ENCODE data around the gene SPACDR.

Gene SPACDR

DNA sequence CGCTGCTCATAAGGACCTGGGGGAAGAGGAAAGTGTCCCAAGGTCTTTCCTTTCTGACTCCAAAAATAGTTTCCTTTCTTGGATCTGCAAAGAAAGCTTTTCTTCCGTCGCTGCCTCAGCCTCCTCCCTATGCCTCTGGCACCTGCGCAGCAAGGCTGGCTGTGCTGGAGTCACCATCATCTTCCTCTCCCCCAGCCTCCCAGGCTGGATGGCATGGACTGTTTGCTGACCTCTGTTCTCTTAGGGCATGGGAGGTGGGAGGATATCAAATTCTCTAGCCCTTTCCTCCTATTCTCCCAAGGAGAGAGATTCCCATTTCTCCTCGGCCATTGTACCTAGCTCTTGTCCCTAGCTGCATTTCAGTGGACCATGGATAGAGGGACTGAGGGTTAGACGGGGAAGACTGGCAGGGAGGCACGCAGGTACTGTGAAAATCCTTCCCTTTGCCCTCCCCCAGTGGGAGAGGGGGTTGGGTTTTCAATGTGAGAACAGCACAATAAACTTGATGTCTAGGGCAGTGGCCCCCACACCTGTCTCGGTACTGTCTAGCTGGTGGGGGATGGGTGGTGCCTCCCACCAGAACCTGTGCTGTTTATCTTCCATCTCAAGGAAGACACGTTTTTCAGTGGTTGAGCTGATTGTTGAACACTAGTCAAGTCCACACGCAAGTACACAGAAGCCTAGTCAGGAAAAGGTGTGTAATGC lies 30.3 kb downstream of the SPACDR start:
- no peak for DNase-seq

DNA sequence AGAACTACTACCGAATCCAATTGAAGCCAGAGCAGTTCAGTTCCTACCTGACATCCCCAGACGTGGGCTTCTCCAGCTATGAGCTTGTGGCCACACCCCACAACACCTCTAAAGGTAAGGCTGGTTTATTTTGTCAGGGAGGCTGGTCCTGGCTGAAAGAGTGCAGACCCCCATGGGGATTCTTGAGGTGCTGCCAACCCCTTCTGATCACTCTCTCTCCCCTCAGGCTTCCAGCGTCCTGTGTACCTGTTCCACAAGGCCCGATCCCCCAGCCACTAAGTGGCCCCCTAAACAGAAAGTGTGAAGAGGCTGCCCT lies 30.8 kb downstream of the SPACDR start:
- no peak for DNase-seq

DNA sequence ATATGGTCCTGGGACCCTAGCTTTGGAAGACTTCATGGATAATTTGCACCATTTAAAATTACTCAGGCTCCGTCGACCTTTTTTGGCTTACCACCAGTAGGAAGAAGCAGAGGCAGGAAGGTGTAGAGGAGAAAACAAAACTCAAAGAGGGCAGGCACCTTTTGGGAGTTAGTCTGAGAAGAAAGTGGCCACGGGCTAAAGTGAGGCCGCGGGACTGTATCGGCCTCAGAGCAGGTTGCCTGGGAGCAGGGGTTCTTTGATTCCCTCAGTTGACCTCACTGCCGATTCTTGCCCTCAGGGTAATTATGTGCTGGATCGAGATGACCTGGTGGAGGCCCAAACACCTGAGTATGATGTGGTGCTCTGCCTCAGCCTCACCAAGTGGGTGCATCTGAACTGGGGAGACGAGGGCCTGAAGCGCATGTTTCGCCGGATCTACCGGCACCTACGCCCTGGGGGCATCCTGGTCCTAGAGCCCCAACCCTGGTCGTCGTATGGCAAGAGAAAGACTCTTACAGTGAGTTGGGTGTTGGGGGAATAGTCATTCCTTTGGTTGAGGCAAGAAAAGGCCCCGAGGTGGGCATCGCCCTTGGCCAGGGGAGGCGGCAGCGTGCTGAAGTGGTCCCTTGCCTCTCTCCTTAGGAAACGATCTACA lies 31.3 kb downstream of the SPACDR start:
- no peak for DNase-seq

DNA sequence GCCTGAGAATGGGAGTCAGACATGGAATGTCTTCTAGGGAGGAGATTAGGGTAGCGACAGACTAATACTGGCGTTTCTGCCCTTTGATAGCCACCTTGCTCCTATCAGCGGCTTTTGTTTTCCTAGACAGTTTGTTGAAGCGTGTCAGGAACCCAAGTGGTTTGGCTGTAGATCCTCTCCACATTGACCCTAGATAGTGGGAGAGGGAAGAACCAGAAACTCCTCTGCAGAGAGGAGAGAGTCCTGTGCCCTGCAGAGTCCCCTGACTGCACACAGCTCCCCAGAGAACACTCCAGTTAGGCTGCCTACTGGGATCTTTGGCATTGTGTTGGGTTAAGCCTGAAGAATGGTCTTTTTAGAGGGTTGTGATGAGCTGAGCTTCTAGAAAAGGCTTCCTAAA lies 32.0 kb downstream of the SPACDR start:
- DNase-seq, result no peak

DNA sequence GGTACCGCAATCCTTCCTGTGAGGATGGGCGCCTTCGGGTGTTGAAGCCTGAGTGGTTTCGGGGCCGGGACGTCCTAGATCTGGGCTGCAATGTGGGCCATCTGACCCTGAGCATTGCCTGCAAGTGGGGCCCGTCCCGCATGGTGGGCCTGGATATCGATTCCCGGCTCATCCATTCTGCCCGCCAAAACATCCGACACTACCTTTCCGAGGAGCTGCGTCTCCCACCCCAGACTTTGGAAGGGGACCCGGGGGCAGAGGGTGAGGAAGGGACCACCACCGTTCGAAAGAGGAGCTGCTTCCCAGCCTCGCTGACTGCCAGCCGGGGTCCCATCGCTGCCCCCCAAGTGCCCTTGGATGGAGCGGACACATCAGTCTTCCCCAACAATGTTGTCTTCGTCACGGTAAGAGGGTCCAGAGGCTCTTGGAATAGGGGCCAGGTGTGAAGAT lies 32.7 kb downstream of the SPACDR start:
- no peak for DNase-seq

DNA sequence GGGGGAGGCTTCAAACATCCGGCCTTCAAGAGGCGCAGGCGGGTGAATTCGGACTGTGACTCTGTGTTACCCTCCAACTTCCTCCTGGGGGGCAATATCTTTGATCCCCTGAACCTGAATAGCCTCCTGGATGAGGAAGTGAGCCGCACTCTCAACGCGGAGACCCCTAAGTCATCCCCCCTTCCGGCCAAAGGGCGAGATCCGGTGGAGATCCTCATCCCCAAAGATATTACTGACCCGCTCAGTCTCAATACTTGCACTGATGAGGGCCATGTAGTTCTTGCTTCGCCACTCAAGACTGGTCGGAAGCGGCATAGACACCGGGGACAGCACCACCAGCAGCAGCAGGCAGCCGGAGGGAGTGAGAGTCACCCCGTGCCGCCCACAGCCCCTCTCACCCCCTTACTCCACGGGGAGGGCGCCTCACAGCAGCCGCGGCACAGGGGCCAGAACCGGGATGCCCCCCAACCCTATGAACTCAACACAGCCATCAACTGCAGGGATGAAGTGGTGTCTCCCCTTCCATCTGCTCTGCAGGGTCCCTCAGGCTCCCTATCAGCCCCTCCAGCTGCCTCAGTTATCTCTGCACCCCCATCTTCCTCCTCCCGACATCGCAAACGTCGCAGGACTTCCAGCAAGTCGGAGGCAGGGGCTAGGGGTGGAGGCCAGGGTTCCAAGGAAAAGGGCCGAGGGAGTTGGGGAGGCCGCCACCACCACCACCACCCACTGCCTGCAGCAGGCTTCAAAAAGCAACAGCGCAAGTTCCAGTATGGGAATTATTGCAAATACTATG lies 33.4 kb downstream of the SPACDR start:
- DNase-seq, result no peak

DNA sequence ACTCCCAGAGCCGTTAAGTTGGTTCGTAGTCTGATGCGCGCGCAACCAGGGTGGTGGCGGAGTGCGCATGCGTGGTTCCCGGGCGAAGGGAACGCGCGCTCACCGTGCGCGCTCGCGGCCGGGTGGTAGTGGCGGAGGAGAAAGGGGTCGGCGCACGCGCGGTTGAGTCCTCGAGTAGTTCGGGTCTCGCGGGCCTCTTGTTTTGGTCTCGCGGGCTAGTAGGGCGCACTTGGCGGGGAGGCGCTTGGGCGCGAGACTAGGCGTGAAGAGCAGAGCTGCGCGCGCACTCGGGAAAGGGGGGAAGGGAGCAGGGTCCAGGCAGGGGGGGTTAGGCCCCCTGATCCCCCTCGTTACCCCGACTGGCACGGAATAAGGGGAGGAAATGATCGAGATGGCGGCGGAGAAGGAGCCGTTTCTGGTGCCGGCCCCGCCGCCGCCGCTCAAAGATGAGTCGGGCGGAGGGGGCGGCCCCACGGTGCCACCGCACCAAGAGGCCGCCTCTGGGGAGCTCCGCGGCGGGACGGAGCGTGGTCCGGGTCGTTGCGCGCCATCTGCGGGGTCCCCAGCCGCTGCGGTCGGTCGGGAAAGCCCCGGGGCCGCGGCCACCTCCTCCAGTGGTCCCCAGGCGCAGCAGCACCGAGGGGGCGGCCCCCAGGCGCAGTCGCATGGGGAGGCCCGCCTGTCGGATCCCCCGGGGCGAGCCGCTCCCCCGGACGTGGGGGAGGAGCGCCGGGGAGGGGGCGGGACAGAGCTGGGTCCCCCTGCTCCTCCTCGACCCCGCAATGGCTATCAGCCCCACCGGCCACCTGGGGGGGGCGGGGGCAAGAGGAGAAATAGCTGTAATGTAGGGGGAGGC lies 34.2 kb downstream of the SPACDR start, which contains the start of gene MEPCE:
Gene MEPCE (plus strand): TSS at position 195 of the 856 bp plus-strand sequence. CDS start 188 bp downstream, at position 383.
- peak; percentile 93 for DNase-seq

DNA sequence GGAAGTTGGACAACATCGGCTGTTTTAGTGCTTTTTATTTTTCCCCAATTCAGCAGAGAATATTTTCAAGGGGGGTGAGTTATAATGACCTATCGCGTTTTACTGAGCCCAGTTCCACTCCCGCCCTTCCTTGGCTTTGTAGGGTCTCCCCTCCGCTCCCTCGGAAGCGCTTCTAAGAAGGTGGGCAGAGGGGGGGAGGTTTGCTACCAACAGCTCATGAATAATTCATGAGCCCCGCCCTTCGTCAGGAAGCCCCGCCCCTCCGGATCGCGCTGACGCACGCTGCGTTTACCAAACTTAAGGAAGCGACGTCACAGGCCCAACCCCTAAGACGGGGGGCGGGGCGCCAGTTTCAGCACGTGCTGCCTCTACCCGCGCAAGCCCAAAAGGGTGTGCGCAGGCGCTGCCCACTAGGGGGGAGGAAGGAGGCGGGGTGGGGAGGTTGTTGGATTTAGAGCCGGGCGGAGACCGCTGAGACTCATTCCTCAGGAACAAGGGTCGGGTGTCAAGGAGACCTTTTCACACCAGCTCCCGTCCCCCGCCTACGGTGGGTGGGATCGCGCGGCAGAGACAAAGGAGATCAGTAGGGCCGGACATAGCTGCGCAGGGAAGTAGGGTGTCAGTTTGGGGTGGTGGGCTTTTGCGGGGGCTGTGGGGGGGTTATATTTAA lies 35.0 kb downstream of the SPACDR start:
- peak; percentile 98 for DNase-seq

DNA sequence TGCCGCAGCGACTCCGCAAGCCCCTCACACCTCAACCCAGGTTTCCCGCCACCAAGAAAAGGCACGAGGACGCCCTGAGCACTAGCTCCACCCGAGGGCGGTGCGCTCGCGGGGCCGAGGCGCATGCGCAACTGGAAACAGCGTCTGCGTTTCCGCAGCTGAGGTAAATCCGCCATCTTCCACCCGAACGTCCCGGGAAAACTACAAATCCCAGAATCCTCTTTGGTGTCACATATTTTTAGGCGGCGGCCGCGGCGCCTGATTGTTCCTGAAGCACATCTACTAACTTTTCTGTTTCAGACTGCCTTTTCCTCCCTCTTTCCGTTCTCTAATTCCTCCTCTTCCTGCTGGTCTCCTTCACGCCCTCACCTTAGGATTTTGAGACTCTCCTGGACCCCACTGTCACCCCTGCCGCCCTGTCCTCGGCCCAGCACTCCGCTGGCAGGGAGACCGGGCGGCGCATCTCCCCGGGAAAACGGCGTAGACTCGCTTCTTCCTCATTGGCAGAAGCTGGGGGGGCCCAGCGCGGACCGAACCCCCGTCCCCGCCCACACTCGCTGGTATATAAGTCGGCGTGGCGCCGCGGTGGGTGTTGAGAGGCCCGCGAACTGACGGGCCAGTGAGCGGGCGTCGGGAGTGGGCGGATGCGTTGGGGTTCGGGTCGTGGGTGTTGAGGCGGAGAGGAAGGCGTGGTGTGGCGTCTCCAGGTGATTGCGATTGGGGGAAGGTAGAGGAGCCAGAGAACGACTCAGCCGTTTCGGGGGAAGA lies 35.7 kb downstream of the SPACDR start, which contains the start of gene ZCWPW1:
Gene ZCWPW1 (minus strand): TSS at position 505 of the 768 bp plus-strand sequence. CDS start 8,054 bp downstream, outside the sequence.
- DNase-seq, result peak; percentile 86

DNA sequence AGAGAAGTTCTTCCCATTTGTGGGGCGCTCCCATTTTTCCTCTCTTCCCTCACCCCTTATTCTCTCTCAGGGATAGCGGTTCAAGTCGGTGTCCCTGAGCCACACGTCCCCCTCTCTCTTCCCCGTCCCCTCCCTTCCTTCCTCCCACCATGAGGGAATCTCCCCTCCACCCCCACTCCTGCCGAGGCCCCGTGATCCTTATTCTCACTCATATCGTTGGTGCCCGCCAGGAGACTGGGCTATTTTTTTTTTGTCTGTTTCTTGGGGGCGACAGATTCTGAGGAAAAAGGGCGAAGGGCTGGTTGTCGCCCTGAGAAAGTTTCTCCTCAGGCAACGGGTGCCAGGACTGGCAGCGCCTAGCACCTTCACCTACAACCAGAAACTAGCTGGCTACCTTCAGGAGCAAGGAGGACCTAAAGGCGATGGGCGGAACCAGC lies 36.3 kb downstream of the SPACDR start:
- DNase-seq, result no peak

DNA sequence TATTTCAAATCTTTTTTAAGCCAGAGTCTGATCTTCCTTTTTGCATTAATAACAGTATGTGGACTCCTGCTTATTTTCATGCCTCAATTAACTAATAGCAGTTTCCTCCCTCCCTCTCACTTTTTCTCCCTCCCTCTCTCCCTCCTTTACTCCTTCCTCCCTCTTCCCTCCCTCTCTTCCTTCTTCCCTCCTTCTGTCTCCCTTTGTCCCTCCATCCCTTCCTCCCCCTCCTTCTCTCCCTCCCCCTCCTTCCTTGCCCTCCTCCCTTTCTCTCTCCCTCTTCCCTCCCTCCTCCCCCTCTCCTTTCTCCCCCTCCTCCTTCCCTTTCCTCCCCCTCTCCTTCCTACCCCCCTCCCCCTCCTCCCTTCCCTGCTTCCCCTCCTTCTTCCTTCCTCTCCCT lies 37.5 kb downstream of the SPACDR start:
- no peak for DNase-seq

DNA sequence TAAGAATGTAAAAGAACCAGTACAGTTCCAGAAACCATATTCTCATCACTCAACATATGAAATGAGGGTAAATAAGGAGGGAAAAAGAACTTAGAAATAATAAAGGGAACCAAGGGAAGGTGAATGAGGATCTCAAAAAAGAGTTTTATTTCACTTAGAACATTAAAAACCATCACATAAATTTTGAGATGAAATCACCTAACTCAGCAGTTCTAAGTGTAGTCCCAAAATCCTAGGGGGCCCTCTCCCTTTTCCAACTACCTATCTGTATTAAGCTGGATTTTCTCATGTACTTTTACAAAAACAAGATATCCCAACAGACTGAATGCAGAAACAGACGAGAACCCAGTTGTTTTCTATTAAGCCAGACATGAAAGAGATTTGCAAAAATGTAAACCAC lies 38.7 kb downstream of the SPACDR start:
- no peak for DNase-seq

DNA sequence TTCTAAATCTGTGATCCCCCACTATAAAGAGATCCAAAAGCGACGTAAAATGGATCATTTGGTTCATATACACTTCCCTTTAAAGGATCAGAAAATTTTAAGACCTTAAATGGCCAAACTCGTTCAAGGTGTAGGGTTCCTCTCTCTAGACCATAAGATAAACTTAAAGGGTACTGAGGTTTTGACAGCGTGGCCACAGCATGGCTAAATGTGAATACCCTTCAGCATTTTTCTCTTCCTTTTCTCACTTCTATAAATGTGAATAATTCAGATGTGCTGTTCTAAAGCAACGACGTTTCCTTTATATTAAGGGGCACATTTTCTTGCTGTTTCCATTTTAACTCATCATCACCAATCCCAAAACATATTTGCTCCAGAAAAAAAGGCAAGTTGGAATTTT lies 40.7 kb downstream of the SPACDR start:
- no peak for DNase-seq

DNA sequence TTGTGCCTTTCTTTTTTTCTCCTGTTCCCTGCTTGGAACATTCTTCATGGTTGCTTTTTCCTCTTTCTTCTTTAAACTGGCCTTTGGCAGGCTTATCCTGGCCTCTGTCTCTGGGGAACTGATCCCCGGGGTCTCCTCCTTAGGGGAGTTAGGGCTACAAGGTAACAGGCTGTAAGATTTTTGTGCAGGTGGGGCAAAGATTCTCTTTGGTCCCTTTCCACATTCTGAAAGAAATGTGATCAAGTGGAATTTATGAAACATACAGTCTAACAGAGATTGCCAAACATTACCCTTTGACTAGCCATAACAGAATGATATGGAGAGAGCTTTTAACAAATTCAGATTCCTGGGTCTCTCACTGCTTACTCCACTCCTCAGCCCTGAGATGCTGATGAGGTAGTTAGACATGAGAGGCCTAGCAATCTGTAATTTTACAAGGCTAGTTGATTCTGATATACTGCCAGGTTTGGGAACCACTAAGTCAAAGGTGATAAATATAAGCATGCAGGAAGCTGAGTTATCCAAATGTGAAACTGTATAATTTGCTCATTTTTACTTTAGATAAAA lies 44.3 kb downstream of the SPACDR start:
- no peak for DNase-seq

DNA sequence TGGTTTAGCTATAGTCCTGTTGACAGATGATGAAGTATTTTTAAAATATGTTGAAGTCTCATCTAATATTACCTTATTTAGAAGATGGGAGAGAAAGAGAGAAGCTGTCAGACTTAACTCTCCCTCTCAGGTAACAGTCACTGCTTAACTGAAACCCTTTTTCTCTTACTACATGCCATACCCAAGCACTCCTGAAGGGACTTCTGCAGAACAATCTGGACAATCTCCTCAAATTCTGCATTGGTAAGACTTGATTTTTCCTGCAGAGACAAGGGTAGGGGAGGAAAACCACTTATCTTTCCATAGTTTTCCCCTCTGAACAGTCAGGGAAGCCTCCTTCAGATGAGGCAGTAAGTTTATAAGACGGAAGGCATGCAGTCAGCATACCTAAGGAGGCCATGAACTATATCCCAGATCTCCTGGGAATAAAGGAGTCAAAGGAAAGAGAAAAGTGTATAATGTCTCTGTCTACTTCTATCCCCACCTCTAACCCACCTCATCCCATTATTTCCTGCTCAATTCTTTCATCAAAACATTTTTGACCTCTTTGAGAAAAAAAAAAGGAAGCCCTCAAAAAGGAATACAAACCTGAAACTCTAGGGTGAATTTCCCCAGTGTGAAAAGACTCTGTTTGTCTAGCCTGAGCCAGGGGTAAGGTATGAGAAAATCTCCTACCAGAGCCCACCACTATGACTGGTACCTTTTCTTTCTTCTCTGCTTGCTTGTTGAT lies 45.0 kb downstream of the SPACDR start:
- DNase-seq, result no peak

DNA sequence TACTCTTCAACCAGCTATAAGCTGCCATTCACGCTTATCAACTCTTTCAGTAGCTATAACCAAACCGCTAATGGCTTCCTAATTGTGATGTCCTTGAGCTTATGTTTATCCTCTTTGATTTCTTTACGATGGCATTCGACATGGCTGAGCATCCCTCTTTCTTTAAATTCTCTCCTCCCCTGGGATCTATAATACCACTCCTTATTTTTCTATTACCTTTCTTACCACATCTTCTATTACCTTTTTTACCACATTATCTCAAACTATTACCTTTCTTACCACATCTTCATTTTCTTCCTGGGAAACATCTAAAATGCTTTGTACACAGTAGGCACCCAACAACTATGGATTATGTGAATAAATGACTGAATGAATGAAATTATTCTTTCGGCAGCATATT lies 48.6 kb downstream of the SPACDR start:
- DNase-seq, result no peak

DNA sequence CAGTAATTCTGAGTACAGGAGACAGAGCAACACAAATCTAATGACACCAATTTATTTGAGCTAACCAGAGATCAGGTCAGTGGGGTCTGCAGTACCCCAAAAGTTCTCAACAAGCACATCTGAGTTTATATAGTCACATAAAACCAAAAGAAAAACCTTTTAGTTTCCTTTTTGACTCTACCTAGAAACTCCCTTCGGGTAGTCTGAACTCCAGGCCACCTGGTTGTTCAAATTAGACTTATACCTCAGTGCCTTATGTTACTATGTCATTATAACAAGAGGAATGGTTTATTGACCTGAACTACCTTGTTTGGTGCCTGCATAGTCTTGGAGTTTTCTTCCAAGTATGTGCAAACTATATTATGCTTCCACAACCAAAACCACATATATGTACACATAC lies 50.2 kb downstream of the SPACDR start:
- DNase-seq, result no peak

DNA sequence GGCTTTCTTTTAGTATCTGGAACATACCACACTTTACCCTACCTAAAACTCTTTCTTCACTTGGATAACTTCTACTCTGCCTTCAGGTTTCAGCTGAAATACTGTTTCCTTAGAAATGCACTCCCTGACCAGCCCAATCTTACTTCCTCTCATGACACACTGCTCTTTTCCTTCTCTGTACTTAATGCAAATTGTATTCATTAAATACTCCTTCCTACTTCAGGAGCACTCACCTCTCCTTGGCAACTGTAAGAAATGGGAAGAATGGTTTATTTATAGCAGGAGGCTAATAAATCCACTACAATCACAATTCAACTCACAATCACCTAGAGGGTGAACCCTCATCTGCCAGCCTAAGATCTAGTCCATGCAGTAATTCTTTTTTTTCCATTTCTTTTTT lies 50.7 kb downstream of the SPACDR start:
- DNase-seq, result no peak

DNA sequence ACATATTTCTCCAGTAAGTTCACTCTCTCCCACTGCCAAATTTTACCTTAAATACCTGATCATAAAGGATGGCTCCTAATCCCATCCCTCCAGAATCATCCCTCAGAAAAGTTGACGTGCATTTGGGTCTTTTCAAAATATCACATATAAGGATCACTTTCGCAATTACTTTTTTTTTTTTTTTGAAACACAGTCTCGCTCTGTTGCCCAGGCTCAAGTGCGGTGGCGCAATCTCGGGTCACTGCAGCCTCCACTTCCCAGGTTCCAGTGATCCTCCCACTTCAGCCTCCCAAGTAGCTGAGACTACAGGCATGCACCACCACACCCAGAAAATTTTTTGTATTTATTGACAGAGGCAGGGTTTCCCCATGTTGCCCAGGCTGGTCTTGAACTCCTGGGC lies 53.0 kb downstream of the SPACDR start:
- no peak for DNase-seq

All from NCI-H1048 (cell line).